C4-2B (cell line): ENCODE measurements around the gene RRBP1.
"Not testable (repeated sequence)": the region's sequence is repeated elsewhere in the genome, so short reads cannot be mapped to it uniquely, and the experiment has no call there.

Experiments used
- H3K27ac ChIP-seq: fragments of 450-650 bp; 2 replicates; pipeline ENCODE4 v1.5.1; 2017
- CTCF ChIP-seq: fragments of 450-650 bp; conservative IDR thresholded peaks from 2 replicates; pipeline ENCODE4 v1.5.1; 2017; ENCODE audit warnings: mild to moderate bottlenecking
- ZFX ChIP-seq: fragments of 450-650 bp; IDR thresholded peaks from 2 replicates; pipeline ENCODE4 v1.6.1; 2017

Gene RRBP1

DNA sequence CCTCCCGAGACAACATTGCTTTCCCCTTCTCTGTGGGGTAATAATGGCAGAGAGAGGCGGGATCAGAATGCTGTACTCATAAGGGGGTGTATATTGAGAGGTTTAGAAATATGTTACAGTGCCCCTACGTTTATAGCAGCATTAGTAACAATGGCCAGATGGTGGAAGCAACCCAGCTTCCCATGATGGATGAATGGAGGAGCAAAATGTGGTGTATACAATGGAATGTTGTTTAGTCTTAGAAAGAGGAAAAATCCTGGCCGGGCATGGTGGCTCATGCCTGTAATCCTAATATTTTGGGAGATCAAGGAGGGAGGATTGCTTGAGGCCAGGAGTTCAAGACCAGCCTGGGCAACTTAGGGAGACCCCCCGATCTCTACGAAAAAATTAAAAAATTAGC lies 30.7 kb upstream of the RRBP1 start:
- TF ChIP-seq ZFX, result no peak
- TF ChIP-seq CTCF, result no peak
- H3K27ac ChIP-seq, result no peak overlapping the region

GRCh38 chr20:17712201-17712600 lies 30.2 kb upstream of the RRBP1 start:
- TF ChIP-seq CTCF (no peak), ZFX (no peak)
- H3K27ac ChIP-seq, result no peak overlapping the region

DNA sequence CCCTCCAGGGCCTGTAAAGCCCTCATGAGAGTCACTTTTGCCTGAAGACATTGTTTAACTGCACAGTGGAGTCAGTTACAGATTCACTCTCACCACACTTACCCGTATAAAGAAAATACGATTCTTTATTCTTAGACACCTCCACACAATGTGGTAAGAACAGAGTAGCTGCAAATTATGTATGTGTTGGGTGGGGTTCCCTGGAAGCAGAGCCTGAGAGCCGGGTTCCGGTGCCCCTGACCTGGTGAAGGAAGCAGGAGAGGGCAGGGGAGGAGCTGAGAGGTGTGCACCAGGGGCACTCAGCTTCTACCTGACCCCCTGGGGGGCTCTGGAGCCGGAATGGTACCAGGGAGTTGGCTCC lies 29.2 kb upstream of the RRBP1 start:
- no peak overlapping the region for H3K27ac ChIP-seq
- TF ChIP-seq CTCF (no peak), ZFX (no peak)

DNA sequence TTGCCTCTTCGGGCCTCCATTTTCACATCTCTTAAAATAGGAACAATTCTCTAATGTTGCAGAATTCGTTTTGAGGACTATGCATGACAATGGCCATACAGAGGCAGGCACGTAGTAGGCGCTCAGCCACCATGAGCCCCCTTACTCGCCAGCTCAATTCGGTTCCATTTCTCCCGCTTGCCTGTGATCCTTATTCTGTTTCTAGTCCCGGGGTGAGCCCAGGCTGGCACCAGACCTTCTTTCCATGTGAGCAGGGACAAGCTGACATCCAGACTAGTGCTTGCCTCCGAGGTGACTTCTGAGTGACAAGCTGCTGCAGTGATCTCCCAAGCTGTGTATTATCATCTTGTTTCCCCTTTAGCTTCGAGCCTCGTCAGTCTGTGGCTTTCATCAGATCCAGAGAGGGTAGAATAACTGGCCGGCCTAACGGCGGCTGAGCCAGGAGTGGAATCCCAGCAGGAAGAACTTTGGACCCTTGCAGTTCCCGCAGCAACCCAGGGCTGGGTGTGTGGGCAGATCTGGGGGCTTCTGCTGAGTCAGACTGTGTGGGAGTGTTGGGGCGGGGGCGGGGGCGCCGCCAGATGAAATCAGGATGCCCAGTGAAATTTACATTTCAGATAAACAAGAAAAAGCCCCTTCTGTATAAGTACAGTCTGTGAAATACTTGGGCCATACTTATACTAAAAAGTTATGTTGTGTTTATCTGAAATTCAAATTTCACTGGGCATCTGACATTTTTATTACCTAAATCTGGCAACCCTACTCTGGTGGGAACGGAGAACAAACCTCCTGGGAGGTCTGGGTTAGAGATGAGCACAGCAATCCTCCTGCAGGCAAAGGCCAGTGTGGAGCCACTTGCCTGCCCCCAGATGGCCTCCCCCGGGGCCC lies 28.6 kb upstream of the RRBP1 start:
- TF ChIP-seq CTCF (no peak), ZFX (no peak)
- H3K27ac ChIP-seq, result no peak overlapping the region

- no peak overlapping the region for H3K27ac ChIP-seq
- TF ChIP-seq CTCF, result no peak
- TF ChIP-seq ZFX, result no peak
Observed at GRCh38 chr20:17709361-17710293, 27.6 kb upstream of the RRBP1 start.

- TF ChIP-seq CTCF (no peak), ZFX (no peak)
- no peak overlapping the region for H3K27ac ChIP-seq
Observed at GRCh38 chr20:17708675-17709360, 26.8 kb upstream of the RRBP1 start.

DNA sequence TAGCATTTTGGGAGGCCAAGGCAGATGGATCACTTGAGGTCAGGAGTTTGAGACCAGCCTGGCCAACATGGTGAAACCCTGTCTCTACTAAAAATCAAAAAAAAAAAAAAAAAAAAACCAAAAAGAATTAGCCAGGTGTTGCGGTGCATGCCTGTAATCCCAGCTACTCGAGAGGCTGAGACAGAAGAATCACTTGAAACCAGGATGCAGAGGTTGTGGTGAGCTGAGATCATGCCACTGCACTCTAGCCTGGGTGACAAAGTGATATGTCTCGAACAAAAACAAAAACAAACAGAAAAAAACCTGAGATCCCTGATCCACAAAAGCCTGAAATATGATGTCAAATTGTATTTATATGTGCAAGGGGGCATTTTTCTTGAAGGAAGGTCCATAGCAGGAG lies 25.9 kb upstream of the RRBP1 start:
- not testable (repeated sequence) for H3K27ac ChIP-seq
